ENCODE data around the gene PIGU.
"Not testable (repeated sequence)": the region's sequence is repeated elsewhere in the genome, so short reads cannot be mapped to it uniquely, and the experiment has no call there.

Gene PIGU

GRCh38 chr20:34526466-34526865 is 150.4 kb downstream of the PIGU start:
- H3K4me1 ChIP-seq (ENCODE audit: control insufficient read depth, insufficient read depth, low read length) = no peaks in the 10 kb centered on the region
- H3K9me3 ChIP-seq (ENCODE audit: control insufficient read depth, insufficient read depth, low read length) = no peaks in the 10 kb centered on the region
- H3K27me3 ChIP-seq (ENCODE audit: control insufficient read depth, insufficient read depth, low read length) = no peaks in the 10 kb centered on the region
- peaks cover 6% of the 10 kb centered on the region; the same call in 1 of the 2 replicates for H3K36me3 ChIP-seq (ENCODE audit: control insufficient read depth, insufficient read depth, low read length)
- H3K4me3 ChIP-seq (ENCODE audit: low read length) = no peak overlapping the region
- no peak overlapping the region for H3K27ac ChIP-seq (ENCODE audit: low read length)
- WGBS (ENCODE audit: insufficient coverage, insufficient read length) = no CpG with 5 or more reads among the region's 5 CpGs
- DNase-seq (ENCODE audit: low read depth, low spot score) = no peak

- DNase-seq (ENCODE audit: low read depth, low spot score) = no peak
- Histone ChIP-seq H3K36me3 (ENCODE audit: control insufficient read depth, insufficient read depth, low read length) (peaks cover 6% of the 10 kb centered on the region; the same call in 1 of the 2 replicates), H3K27ac (ENCODE audit: low read length) (no peak overlapping the region), H3K4me1 (ENCODE audit: control insufficient read depth, insufficient read depth, low read length) (no peaks in the 10 kb centered on the region), H3K9me3 (ENCODE audit: control insufficient read depth, insufficient read depth, low read length) (no peaks in the 10 kb centered on the region), H3K27me3 (ENCODE audit: control insufficient read depth, insufficient read depth, low read length) (no peaks in the 10 kb centered on the region), H3K4me3 (ENCODE audit: low read length) (no peak overlapping the region)
- whole genome bisulfite sequencing (ENCODE audit: insufficient coverage, insufficient read length) = no CpG with 5 or more reads among the region's 14 CpGs
These were observed 151.0 kb downstream of the PIGU start for GRCh38 chr20:34525709-34526416.

DNA sequence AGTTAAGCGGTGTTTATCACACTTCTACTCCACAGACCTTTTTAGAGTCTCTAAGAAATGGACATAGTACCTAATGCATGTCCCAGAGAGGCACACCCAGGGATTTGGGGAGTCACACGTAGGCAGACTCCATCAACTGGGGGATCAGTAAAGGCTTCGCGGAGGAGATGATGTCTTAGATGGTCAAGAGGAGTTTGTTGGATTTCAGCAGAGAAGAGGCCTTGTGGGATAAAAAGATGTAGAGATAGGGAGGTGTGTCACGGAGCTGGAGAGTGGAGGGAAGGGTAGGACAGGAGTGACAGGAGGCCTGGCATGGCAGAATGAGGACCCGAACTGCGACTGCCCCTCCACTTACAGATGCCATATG is 151.6 kb downstream of the PIGU start:
- Histone ChIP-seq H3K9me3 (ENCODE audit: control insufficient read depth, insufficient read depth, low read length) (no peaks in the 10 kb centered on the region), H3K36me3 (ENCODE audit: control insufficient read depth, insufficient read depth, low read length) (peaks cover 6% of the 10 kb centered on the region; the same call in 1 of the 2 replicates), H3K27me3 (ENCODE audit: control insufficient read depth, insufficient read depth, low read length) (no peaks in the 10 kb centered on the region), H3K4me1 (ENCODE audit: control insufficient read depth, insufficient read depth, low read length) (no peaks in the 10 kb centered on the region), H3K4me3 (ENCODE audit: low read length) (no peak overlapping the region), H3K27ac (ENCODE audit: low read length) (no peak overlapping the region)
- WGBS (ENCODE audit: insufficient coverage, insufficient read length) = no CpG with 5 or more reads among the region's 7 CpGs
- no peak for DNase-seq (ENCODE audit: low read depth, low spot score)

DNA sequence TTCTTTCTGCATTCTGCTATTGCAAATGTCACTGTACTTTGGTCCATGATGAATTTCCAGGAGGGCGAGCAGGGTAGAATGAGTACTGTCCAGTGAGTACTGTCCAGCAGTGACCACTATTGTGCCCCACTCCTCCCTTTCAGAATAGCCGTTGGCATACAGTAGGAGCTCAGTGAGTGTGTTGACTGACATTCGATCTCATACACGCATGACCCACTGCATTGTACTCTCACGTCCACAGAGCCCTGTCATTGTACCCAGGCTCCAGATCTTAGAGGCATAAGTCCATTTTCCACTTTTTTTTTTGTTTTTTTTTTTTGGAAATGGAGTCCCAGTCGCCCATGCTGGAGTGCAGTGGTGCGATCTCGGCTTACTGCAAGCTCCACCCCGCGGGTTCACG is 152.5 kb downstream of the PIGU start:
- H3K9me3 ChIP-seq (ENCODE audit: control insufficient read depth, insufficient read depth, low read length) = no peaks in the 10 kb centered on the region
- no CpG with 5 or more reads among the region's 11 CpGs for WGBS (ENCODE audit: insufficient coverage, insufficient read length)
- H3K4me3 ChIP-seq (ENCODE audit: low read length) = no peak overlapping the region
- DNase-seq (ENCODE audit: low read depth, low spot score) = no peak
- no peaks in the 10 kb centered on the region for H3K27me3 ChIP-seq (ENCODE audit: control insufficient read depth, insufficient read depth, low read length)
- no peak overlapping the region for H3K27ac ChIP-seq (ENCODE audit: low read length)
- peaks cover 6% of the 10 kb centered on the region; the same call in 1 of the 2 replicates for H3K36me3 ChIP-seq (ENCODE audit: control insufficient read depth, insufficient read depth, low read length)
- H3K4me1 ChIP-seq (ENCODE audit: control insufficient read depth, insufficient read depth, low read length) = no peaks in the 10 kb centered on the region

- no peak for DNase-seq (ENCODE audit: low read depth, low spot score)
These were observed 153.7 kb downstream of the PIGU start for GRCh38 chr20:34522969-34523871.

DNA sequence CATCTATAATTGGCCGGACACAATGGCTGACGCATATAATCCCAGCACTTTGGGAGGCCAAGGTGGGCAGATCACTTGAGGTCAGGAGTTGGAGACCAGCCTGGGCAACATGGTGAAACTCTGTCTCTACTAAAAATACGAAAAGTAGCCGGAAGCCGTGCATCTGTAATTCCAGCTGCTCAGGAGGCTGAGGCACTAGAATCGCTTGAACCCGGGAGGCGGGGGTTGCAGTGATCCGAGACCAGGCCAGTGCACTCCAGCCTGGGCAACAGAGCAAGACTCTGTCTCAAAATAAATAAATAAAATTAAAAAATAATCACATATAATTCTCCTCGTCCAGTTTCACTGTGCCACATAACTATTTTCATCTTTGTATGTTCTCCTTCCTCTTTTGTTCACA is 157.1 kb downstream of the PIGU start:
- not testable (repeated sequence) for H3K4me3 ChIP-seq (ENCODE audit: low read length); DNase-seq (ENCODE audit: low read depth, low spot score); H3K36me3 ChIP-seq (ENCODE audit: control insufficient read depth, insufficient read depth, low read length); H3K4me1 ChIP-seq (ENCODE audit: control insufficient read depth, insufficient read depth, low read length); H3K27me3 ChIP-seq (ENCODE audit: control insufficient read depth, insufficient read depth, low read length); H3K27ac ChIP-seq (ENCODE audit: low read length); H3K9me3 ChIP-seq (ENCODE audit: control insufficient read depth, insufficient read depth, low read length)
- 100% methylated on average over 1 of the region's 10 CpGs for WGBS (ENCODE audit: insufficient coverage, insufficient read length)

More at GRCh38 chr20:34522969-34523871, 153.7 kb downstream of the PIGU start:
- H3K36me3 ChIP-seq (ENCODE audit: control insufficient read depth, insufficient read depth, low read length) = peaks cover 2% of the 10 kb centered on the region; the same call in 1 of the 2 replicates
- no CpG with 5 or more reads among the region's 17 CpGs for WGBS (ENCODE audit: insufficient coverage, insufficient read length)
- H3K27me3 ChIP-seq (ENCODE audit: control insufficient read depth, insufficient read depth, low read length) = no peaks in the 10 kb centered on the region
- H3K27ac ChIP-seq (ENCODE audit: low read length) = no peak overlapping the region
- no peaks in the 10 kb centered on the region for H3K4me1 ChIP-seq (ENCODE audit: control insufficient read depth, insufficient read depth, low read length)
- H3K9me3 ChIP-seq (ENCODE audit: control insufficient read depth, insufficient read depth, low read length) = no peaks in the 10 kb centered on the region
- H3K4me3 ChIP-seq (ENCODE audit: low read length) = no peak overlapping the region

DNA sequence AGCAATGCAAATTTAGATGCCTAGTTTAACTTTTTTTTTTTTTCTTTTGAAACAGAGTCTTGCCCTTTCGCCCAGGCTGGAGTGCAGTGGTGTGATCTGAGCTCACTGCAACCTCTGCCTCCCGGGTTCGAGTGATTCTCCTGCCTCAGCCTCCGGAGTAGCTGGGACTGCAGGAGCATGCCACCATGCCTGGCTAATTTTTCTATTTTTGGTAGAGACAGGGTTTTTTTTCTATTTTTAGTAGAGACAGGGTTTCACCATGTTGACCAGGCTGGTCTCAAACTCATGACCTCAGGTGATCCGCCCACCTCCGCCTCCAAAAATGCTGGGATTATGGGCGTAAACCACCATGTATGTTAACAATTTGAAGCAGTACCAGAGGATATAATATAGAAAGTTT is 158.0 kb downstream of the PIGU start:
- not testable (repeated sequence) for H3K4me1 ChIP-seq (ENCODE audit: control insufficient read depth, insufficient read depth, low read length); H3K36me3 ChIP-seq (ENCODE audit: control insufficient read depth, insufficient read depth, low read length); H3K27me3 ChIP-seq (ENCODE audit: control insufficient read depth, insufficient read depth, low read length); H3K4me3 ChIP-seq (ENCODE audit: low read length); DNase-seq (ENCODE audit: low read depth, low spot score); H3K27ac ChIP-seq (ENCODE audit: low read length); H3K9me3 ChIP-seq (ENCODE audit: control insufficient read depth, insufficient read depth, low read length)
- WGBS (ENCODE audit: insufficient coverage, insufficient read length) = no CpG with 5 or more reads among the region's 7 CpGs

GRCh38 chr20:34517114-34517505 is 159.8 kb downstream of the PIGU start:
- DNase-seq (ENCODE audit: low read depth, low spot score) = no peak

GRCh38 chr20:34516247-34517113 is 160.4 kb downstream of the PIGU start, which contains the start of gene DYNLRB1:
TSS of gene DYNLRB1 (plus strand) at chr20:34516422. CDS start at chr20:34516459, 37 bp downstream.
- Histone ChIP-seq H3K36me3 (ENCODE audit: control insufficient read depth, insufficient read depth, low read length) (no peaks in the 10 kb centered on the region), H3K27me3 (ENCODE audit: control insufficient read depth, insufficient read depth, low read length) (no peaks in the 10 kb centered on the region), H3K4me3 (ENCODE audit: low read length) (peak within 1 kb of the TSS; percentile 46; the same call in 1 of the 2 replicates), H3K9me3 (ENCODE audit: control insufficient read depth, insufficient read depth, low read length) (no peaks in the 10 kb centered on the region), H3K4me1 (ENCODE audit: control insufficient read depth, insufficient read depth, low read length) (no peaks in the 10 kb centered on the region; the same call in 1 of the 2 replicates), H3K27ac (ENCODE audit: low read length) (no peak within 1 kb of the TSS)
- DNase-seq (ENCODE audit: low read depth, low spot score) = peak; percentile 93
- WGBS (ENCODE audit: insufficient coverage, insufficient read length) = no CpG with 5 or more reads among the region's 59 CpGs

More at GRCh38 chr20:34517114-34517505, 159.8 kb downstream of the PIGU start:
- no peaks in the 10 kb centered on the region for H3K9me3 ChIP-seq (ENCODE audit: control insufficient read depth, insufficient read depth, low read length)
- H3K27ac ChIP-seq (ENCODE audit: low read length) = no peak overlapping the region
- no peaks in the 10 kb centered on the region for H3K36me3 ChIP-seq (ENCODE audit: control insufficient read depth, insufficient read depth, low read length)
- H3K27me3 ChIP-seq (ENCODE audit: control insufficient read depth, insufficient read depth, low read length) = no peaks in the 10 kb centered on the region
- peak overlapping the region; percentile 46; the same call in 1 of the 2 replicates for H3K4me3 ChIP-seq (ENCODE audit: low read length)
- no CpG with 5 or more reads among the region's 3 CpGs for WGBS (ENCODE audit: insufficient coverage, insufficient read length)
- H3K4me1 ChIP-seq (ENCODE audit: control insufficient read depth, insufficient read depth, low read length) = no peaks in the 10 kb centered on the region; the same call in 1 of the 2 replicates

Data from iPS DF 6.9 (cell line).